ENCODE data around the gene GPR55.

DNA sequence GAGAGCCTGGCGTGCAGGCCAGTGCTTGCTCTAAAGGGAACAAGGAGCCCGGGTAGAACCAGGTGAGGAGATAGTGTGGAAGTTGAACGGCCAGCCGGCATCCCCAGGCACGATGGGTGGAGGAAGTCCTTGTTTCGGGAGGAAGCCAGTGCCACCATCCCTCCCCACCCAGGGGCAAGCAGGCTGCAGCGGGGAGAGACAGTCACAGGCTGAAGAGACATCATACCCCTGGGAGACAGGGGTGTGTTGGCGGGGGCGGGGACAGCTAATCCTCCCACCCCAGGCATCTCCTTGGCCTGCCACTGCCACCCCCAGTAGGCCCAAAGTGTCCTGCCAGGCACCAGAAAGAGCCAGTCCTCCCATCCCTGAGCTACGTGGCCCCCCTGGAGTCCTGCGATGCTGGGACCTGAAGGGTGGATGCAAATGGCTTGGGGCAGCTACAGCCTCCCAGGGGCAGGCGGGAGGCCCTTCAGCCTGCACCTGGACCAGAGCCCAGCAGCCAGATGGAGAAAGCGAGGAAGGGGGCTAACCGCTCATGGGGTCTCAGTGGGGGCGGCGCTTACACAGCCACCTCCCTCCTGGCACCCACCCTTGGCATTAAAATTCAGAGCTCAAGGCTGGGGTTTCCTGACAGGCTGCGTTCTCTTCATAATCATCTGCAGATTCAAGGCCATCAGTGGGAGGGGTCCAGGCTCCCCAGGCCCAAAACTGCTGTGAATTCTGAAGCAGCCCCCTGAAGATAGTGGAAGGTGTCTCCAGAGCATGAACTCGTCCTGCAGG, 14.8 kb upstream of the GPR55 start:
- no peak for TF ChIP-seq CTCF (IDR thresholded peaks at IDR 0.05)
- TF ChIP-seq TEAD4 (CRISPR knock-in tag; IDR thresholded peaks at IDR 0.05): no peak
- no peak for TF ChIP-seq FOXP1 (CRISPR knock-in tag; IDR thresholded peaks at IDR 0.05; ENCODE audit: borderline replicate concordance)
- TF ChIP-seq E2F4 (CRISPR knock-in tag; IDR thresholded peaks at IDR 0.05; ENCODE audit: borderline replicate concordance, low read depth): no peak

Measured in WTC11 (cell line).